K562 (cell line): ENCODE results near the gene SMIM41. TPM values are rescaled to one million over a fixed set of nuclear protein-coding genes. Genes with fewer than 3 reads are reported as not detected.

ENCODE experiments used
- ATAC-seq: fragments of 200-7000 bp; cut with Tn5 transposase; 3 replicates; pipeline ENCODE4 v1.9.1; 2020; ENCODE audit warnings: moderate library complexity
- BruUV-seq: library from RNA; stranded (reverse); fragments of 400-500 nt; replicated peaks from 2 replicates; lab custom pipeline; 2021; lab: Mats Ljungman, UMichigan
- CTCF ChIA-PET: fragments of 300-600 bp; formaldehyde crosslinking; extraction: SDS; loops from one replicate; lab custom pipeline; 2021; ENCODE audit warnings: low intra/inter-chr PET ratio; lab: Yijun Ruan, JAX
- POLR2A ChIA-PET: fragments of 300-600, 350-650 bp; sonication (Branson Sonifier 250); formaldehyde crosslinking; extraction: SDS; loops from one replicate; lab custom pipeline; 2021; ENCODE audit warnings: antibody characterized with exemption, inconsistent platforms; lab: Yijun Ruan, JAX
- DNase-seq, 4 experiments: peaks; one replicate each; pipeline versions ENCODE4 v3.0.0 to v3.0.0-alpha.2; 2011 to 2018; ENCODE audit warnings: low spot score in 3 of 4, mixed read lengths in 3 of 4; ENCODE audit errors: extremely low read depth in 1 of 4
- FAIRE-seq: peaks from 2 replicates; lab custom pipeline; 2011; peaks lifted over from hg19 to GRCh38; lab: Jason Lieb, UNC
- H2AFZ ChIP-seq: 2 replicates; pipeline ENCODE4 v1.6.0; 2011; ENCODE audit warnings: low read depth, low read length, control low read depth, inconsistent platforms
- H3K27ac ChIP-seq: fragments of 200-600 bp; 3 replicates; pipeline ENCODE4 v1.8.0; 2011; ENCODE audit warnings: low read depth, mild to moderate bottlenecking, control low read depth, inconsistent platforms, low read length, moderate library complexity, mixed read lengths; ENCODE audit errors: extremely low read depth
- H3K27me3 ChIP-seq, 2 experiments: fragments of 300-600 bp in 1 of 2; 2 replicates in 1 of 2; 3 replicates in 1 of 2; pipeline versions ENCODE4 v1.6.0 to v1.8.0; 2011; ENCODE audit warnings: inconsistent platforms in 2 of 2, low read length in 2 of 2, mild to moderate bottlenecking in 1 of 2, mixed read lengths in 1 of 2, moderate library complexity in 1 of 2; ENCODE audit not compliant: control insufficient read depth in 2 of 2, insufficient read depth in 2 of 2
- H3K36me3 ChIP-seq: fragments of 300-600 bp; 3 replicates; pipeline ENCODE4 v1.8.0; 2011; ENCODE audit warnings: mild to moderate bottlenecking, low read length, inconsistent platforms; ENCODE audit not compliant: control insufficient read depth, insufficient read depth
- H3K4me1 ChIP-seq, 2 experiments: fragments of 200-600 bp in 1 of 2; replicated peaks in 1 of 2; 2 replicates in 1 of 2; 3 replicates in 1 of 2; pipeline versions ENCODE4 v1.5.1 to v1.8.0; 2011; ENCODE audit warnings: inconsistent platforms in 2 of 2, low read length in 2 of 2, mild to moderate bottlenecking in 1 of 2, mixed read lengths in 1 of 2, moderate library complexity in 1 of 2; ENCODE audit not compliant: control insufficient read depth in 2 of 2, insufficient read depth in 2 of 2
- H3K4me2 ChIP-seq: 2 replicates; pipeline ENCODE4 v1.6.1; 2011; ENCODE audit warnings: low read length, control low read depth, inconsistent platforms, mixed read lengths; ENCODE audit not compliant: insufficient read depth
- H3K4me3 ChIP-seq: fragments of 200-600 bp; sonication (generic), shearing (Covaris generic); 2 replicates; pipeline ENCODE4 v1.5.1; 2016; ENCODE audit warnings: control low read depth, inconsistent platforms
- H3K79me2 ChIP-seq: fragments of 200-600 bp; 3 replicates; pipeline ENCODE4 v1.8.0; 2011; ENCODE audit warnings: low read length, inconsistent platforms; ENCODE audit not compliant: control insufficient read depth, insufficient read depth
- H3K9ac ChIP-seq, 2 experiments: 2 replicates each; pipeline versions ENCODE4 v1.6.0 to v1.6.1; 2011; ENCODE audit warnings: low read depth in 2 of 2, low read length in 2 of 2, control low read depth in 1 of 2, inconsistent platforms in 1 of 2, mild to moderate bottlenecking in 1 of 2, mixed read lengths in 1 of 2; ENCODE audit not compliant: insufficient read depth in 1 of 2
- H3K9me1 ChIP-seq: one replicate; pipeline ENCODE4 v1.6.0; 2011; ENCODE audit warnings: inconsistent platforms, mild to moderate bottlenecking, low read length, moderate library complexity; ENCODE audit not compliant: control insufficient read depth, insufficient read depth
- H3K9me3 ChIP-seq: replicated peaks from 2 replicates; pipeline ENCODE4 v1.5.1; 2011; ENCODE audit warnings: low read depth, low read length, inconsistent platforms; ENCODE audit not compliant: control insufficient read depth, insufficient read depth
- H4K20me1 ChIP-seq: replicated peaks from 2 replicates; pipeline ENCODE4 v1.6.1; 2011; ENCODE audit warnings: low read length, inconsistent platforms, mixed read lengths; ENCODE audit not compliant: control insufficient read depth, insufficient read depth
- CBFA2T3 ChIP-seq: fragments of 450-650 bp; IDR thresholded peaks from 2 replicates; pipeline ENCODE4 v1.6.1; 2017
- CEBPG ChIP-seq, 3 experiments: fragments of 200-800 bp in 1 of 3; sonication (Bioruptor generic) in 1 of 3; sonication (generic) in 1 of 3; formaldehyde crosslinking in 1 of 3; IDR thresholded peaks in 2 of 3; conservative IDR thresholded peaks in 1 of 3; 2 replicates each; pipeline versions ENCODE4 v1.6.1 to v1.8.0; 2016 to 2022; ENCODE audit warnings: missing compliant biosample characterization in 2 of 3, missing genetic modification characterization in 2 of 3, mild to moderate bottlenecking in 1 of 3, missing genetic modification reagents in 1 of 3
- CTCF ChIP-seq, 3 experiments: IDR thresholded peaks in 2 of 3; conservative IDR thresholded peaks in 1 of 3; 2 replicates each; pipeline ENCODE4 v1.5.1; 2011 to 2012; ENCODE audit warnings: low read length in 3 of 3, mild to moderate bottlenecking in 3 of 3, control low read depth in 2 of 3, improper control_type of control experiment in 1 of 3, inconsistent platforms in 1 of 3, low read depth in 1 of 3, mixed read lengths in 1 of 3, moderate library complexity in 1 of 3; ENCODE audit not compliant: insufficient read depth in 2 of 3
- ERF ChIP-seq: fragments of 450-650 bp; formaldehyde crosslinking; IDR thresholded peaks from 2 replicates; pipeline ENCODE4 v1.4.0; 2020; ENCODE audit warnings: mild to moderate bottlenecking, mixed read lengths
- HNRNPL ChIP-seq: fragments of 200-400 bp; formaldehyde crosslinking; IDR thresholded peaks from 2 replicates; pipeline ENCODE4 v1.6.1; 2017; ENCODE audit warnings: low read depth, mild to moderate bottlenecking, low read length
- HOXB6 ChIP-seq: fragments of 250-450 bp; sonication (Bioruptor Pico); IDR thresholded peaks from 2 replicates; pipeline ENCODE4 v1.5.1; 2022; ENCODE audit warnings: mild to moderate bottlenecking, borderline replicate concordance
- IRF9 ChIP-seq: fragments of 450-650 bp; IDR thresholded peaks from 2 replicates; pipeline ENCODE4 v1.6.1; 2016; ENCODE audit warnings: missing biosample characterization, missing genetic modification characterization
- MED1 ChIP-seq: sonication (generic); formaldehyde crosslinking; IDR thresholded peaks from 2 replicates; pipeline ENCODE4 v1.8.1; 2023; ENCODE audit warnings: missing genetic modification reagents, borderline replicate concordance
- MEIS2 ChIP-seq: fragments of 450-650 bp; IDR thresholded peaks from 2 replicates; pipeline ENCODE4 v1.6.1; 2014; ENCODE audit warnings: mild to moderate bottlenecking; ENCODE audit not compliant: partially characterized antibody
- MTA1 ChIP-seq: fragments of 450-650 bp; IDR thresholded peaks from 2 replicates; pipeline ENCODE4 v1.6.1; 2017; ENCODE audit warnings: borderline replicate concordance
- MTA3 ChIP-seq: fragments of 450-650 bp; formaldehyde crosslinking; IDR thresholded peaks from 2 replicates; pipeline ENCODE4 v1.6.1; 2017; ENCODE audit warnings: mild to moderate bottlenecking, borderline replicate concordance
- SMC3 ChIP-seq: conservative IDR thresholded peaks from 2 replicates; pipeline ENCODE4 v1.6.1; 2011; ENCODE audit warnings: low read depth, low read length, improper control_type of control experiment; ENCODE audit not compliant: insufficient read depth
- ZNF146 ChIP-seq: IDR thresholded peaks from one replicate; pipeline ENCODE4 v1.6.1; 2018; ENCODE audit warnings: missing compliant biosample characterization; ENCODE audit not compliant: unreplicated experiment
- ZNF57 ChIP-seq: fragments of 450-650 bp; formaldehyde crosslinking; IDR thresholded peaks from 2 replicates; pipeline ENCODE4 v1.4.0; 2020; ENCODE audit warnings: mild to moderate bottlenecking, moderate library complexity
- ZNF583 ChIP-seq: fragments of 250-450 bp; sonication (Bioruptor Pico); IDR thresholded peaks from 2 replicates; pipeline ENCODE4 v1.4.0; 2020
- ZNF785 ChIP-seq: fragments of 250-450 bp; sonication (Bioruptor Pico); IDR thresholded peaks from 2 replicates; pipeline ENCODE4 v1.4.0; 2020; ENCODE audit warnings: mild to moderate bottlenecking
- WGBS: fragments of 100-300 bp; shearing (Covaris generic); methylation state at CpG from one replicate; pipeline ENCODE4 v1.1.6; 2016; ENCODE audit warnings: low coverage, mixed read lengths; ENCODE audit not compliant: insufficient coverage; ENCODE audit errors: missing lambda C conversion rate; 5-methylcytosine and 5-hydroxymethylcytosine counted together
- in situ Hi-C: fragments of 300-500 bp; cut with MboI; formaldehyde crosslinking; loops from 4 replicates; pipeline ENCODE4 v1.15.0; 2018; ENCODE audit warnings: inconsistent platforms, mixed read lengths
- intact Hi-C: fragments of 100-400 bp; cut with micrococcal nuclease; formaldehyde crosslinking; loops from 2 replicates; pipeline ENCODE4 v1.14.2; 2022
- polyA plus RNA-seq, 8 experiments: library from polyadenylated mRNA; depleted of rRNA in 4 of 8; stranded (reverse) in 5 of 8; unstranded in 3 of 8; fragments of >200 nt; fragmentation: Nextera tagmentation in 2 of 8; fragmentation: Illumina TruSeq in 1 of 8; extraction: Ambion mirVana in 2 of 8; extraction: Trizol in 1 of 8; gene quantifications; 2 replicates each; pipeline versions ENCODE4 v1.2.1 to v1.2.3, GENCODE V29; 2011 to 2014; ENCODE audit warnings: inconsistent platforms in 1 of 8, missing spikeins in 1 of 8
- total RNA-seq, 7 experiments: library from RNA; depleted of rRNA in 6 of 7; stranded (reverse); fragments of >200 nt in 6 of 7; fragmentation: Illumina TruSeq in 2 of 7; extraction: Trizol in 2 of 7; gene quantifications; 2 replicates each; pipeline versions ENCODE4 v1.2.1 to v1.2.3, GENCODE V29; 2011 to 2021; ENCODE audit warnings: low replicate concordance in 1 of 7
- TF ChIP-seq, protein P1 (sequence below): fragments of 250-450 bp; sonication (Bioruptor Pico); IDR thresholded peaks from 2 replicates; pipeline ENCODE4 v1.8.0; 2022; ENCODE audit warnings: inconsistent platforms, mild to moderate bottlenecking, moderate library complexity, borderline replicate concordance
- TF ChIP-seq, protein P2 (sequence below): fragments of 450-650 bp; formaldehyde crosslinking; IDR thresholded peaks from 2 replicates; pipeline ENCODE4 v1.4.0; 2020; ENCODE audit warnings: mild to moderate bottlenecking, moderate library complexity

Gene SMIM41
- total and polyA plus RNA-seq, 9 of the 15 experiments (the other 6 are each of a cell fraction or from before 2014, with no cell fraction given): not detected

DNA sequence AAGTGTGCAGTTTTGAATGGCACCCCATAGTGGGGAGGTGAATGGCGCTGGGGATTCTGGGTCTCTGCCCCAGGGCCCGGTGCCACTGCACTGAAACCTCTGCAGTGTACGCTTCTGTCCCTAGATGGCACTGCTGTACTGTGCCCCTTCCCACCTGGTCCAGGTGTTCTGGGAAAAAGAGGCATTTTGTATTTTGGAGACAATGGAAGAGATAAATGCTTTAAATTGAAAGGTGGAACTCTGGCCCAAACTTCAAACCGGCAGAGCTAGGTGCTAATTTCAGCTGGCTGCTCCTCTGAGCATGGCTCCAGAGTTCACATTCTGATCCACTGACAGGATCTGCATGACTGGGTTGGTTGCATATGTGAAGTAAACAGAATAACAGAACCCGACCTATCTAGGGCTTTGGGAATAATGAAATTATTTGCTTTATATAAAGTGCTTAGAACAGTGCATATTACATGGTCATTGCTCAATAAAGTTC is 60.1 kb downstream of the SMIM41 start:
- H3K27ac ChIP-seq: no peak overlapping the region
- H3K79me2 ChIP-seq: no peaks in the 10 kb centered on the region
- no peaks in the 10 kb centered on the region for H3K9me3 ChIP-seq
- peak; percentile 70 for FAIRE-seq
- intact Hi-C loops: no loop called here
- H3K4me1 ChIP-seq: peaks cover 0 to 11% of the 10 kb centered on the region in 2 experiments; a peak in 2 of 5 replicates
- H3K36me3 ChIP-seq: no peaks in the 10 kb centered on the region
- H3K4me3 ChIP-seq: no peak overlapping the region
- no peaks in the 10 kb centered on the region; the same call in 1 of the 2 replicates for H4K20me1 ChIP-seq
- no peak overlapping the region for H3K9ac ChIP-seq
- peaks cover 23 to 40% of the 10 kb centered on the region in 2 experiments for H3K27me3 ChIP-seq
- peak; percentile 43 to 70 (median 64) for DNase-seq
- in situ Hi-C loops: no loop called here
- BruUV-seq: no TSS peak
- H2AFZ ChIP-seq: no peak overlapping the region
- H3K4me2 ChIP-seq: no peak overlapping the region
- peak; percentile 82 for ATAC-seq
- H3K9me1 ChIP-seq: no peaks in the 10 kb centered on the region
- ChIA-PET CTCF (no interaction called here), POLR2A (no interaction called here)
- WGBS: 0% methylated on average over 5 of the region's 5 CpGs
- no peak for TF ChIP-seq ZNF146
- TF ChIP-seq CTCF (IDR thresholded peaks at IDR 0.05 in 2 of 3, conservative IDR thresholded peaks at IDR 0.05 in 1 of 3; ENCODE audit: insufficient read depth in 2 of 3, low read depth in 1 of 3, low read length in 3 of 3): peak; percentile 70 to 81 (median 72)
- TF ChIP-seq MTA1: no peak
- TF ChIP-seq, protein P1, sequence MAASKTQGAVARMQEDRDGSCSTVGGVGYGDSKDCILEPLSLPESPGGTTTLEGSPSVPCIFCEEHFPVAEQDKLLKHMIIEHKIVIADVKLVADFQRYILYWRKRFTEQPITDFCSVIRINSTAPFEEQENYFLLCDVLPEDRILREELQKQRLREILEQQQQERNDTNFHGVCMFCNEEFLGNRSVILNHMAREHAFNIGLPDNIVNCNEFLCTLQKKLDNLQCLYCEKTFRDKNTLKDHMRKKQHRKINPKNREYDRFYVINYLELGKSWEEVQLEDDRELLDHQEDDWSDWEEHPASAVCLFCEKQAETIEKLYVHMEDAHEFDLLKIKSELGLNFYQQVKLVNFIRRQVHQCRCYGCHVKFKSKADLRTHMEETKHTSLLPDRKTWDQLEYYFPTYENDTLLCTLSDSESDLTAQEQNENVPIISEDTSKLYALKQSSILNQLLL (CRISPR knock-in tag): no peak
- no peak for TF ChIP-seq ZNF785 (CRISPR knock-in tag)
- TF ChIP-seq CEBPG (CRISPR knock-in tag; IDR thresholded peaks at IDR 0.05): no peak
- no peak for TF ChIP-seq CEBPG (tag; conservative IDR thresholded peaks at IDR 0.05 in 1 of 2, IDR thresholded peaks at IDR 0.05 in 1 of 2)
- TF ChIP-seq MED1 (CRISPR knock-in tag): no peak
- no peak for TF ChIP-seq HOXB6 (CRISPR knock-in tag)
- no peak for TF ChIP-seq ERF (CRISPR knock-in tag)
- TF ChIP-seq ZNF583 (CRISPR knock-in tag): no peak
- no peak for TF ChIP-seq CBFA2T3
- no peak for TF ChIP-seq ZNF57 (CRISPR knock-in tag)
- TF ChIP-seq MEIS2: no peak
- TF ChIP-seq, protein P2, sequence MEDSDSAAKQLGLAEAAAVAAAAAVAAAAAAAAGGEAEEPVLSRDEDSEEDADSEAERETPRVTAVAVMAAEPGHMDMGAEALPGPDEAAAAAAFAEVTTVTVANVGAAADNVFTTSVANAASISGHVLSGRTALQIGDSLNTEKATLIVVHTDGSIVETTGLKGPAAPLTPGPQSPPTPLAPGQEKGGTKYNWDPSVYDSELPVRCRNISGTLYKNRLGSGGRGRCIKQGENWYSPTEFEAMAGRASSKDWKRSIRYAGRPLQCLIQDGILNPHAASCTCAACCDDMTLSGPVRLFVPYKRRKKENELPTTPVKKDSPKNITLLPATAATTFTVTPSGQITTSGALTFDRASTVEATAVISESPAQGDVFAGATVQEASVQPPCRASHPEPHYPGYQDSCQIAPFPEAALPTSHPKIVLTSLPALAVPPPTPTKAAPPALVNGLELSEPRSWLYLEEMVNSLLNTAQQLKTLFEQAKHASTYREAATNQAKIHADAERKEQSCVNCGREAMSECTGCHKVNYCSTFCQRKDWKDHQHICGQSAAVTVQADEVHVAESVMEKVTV (CRISPR knock-in tag): no peak
- no peak for TF ChIP-seq HNRNPL
- TF ChIP-seq SMC3: 0 out of 2 replicates have a peak, but pooled peaks have one; percentile 14
- no peak for TF ChIP-seq IRF9
- TF ChIP-seq MTA3: no peak
